ENCODE measurements around the gene SEMA6B. TPM values are rescaled to one million over a fixed set of nuclear protein-coding genes. Genes with fewer than 3 reads are reported as not detected.
"Not testable (repeated sequence)": the region's sequence is repeated elsewhere in the genome, so short reads cannot be mapped to it uniquely, and the experiment has no call there.

Gene SEMA6B
- polyA plus RNA-seq, 1 of the 3 experiments (the other 2 are of a cell fraction), result 3.7 TPM

DNA sequence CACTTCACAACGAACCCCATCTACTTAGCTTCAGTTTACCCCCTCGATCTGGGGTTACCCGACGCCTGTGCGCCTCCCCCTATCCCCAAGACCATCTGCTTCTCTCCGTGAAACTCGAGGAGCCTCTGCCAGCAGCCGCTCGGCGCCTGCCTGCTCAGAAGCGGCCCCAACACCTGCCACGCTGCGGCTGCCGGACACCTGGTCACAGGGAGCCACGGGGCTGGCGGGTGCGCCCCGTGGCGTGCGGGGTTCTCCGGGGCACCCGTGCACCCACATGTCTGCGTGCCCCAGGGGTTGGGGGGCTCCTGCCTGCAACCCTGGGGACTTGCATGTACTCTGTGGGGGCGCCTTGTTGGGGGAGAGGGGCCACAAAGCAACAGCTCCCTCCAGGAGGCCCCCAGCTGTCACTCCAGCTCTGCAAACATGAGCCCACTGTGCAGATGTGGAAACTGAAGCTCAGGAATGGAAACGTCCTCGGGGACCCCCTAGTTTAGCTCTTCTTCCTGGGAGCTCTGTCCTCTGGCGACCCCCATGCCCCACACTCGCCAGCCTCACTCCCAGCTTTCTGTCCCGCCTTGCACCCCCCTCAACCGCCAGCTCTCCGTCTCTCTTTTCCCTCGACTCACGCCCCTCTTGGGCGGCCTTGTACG lies 7.0 kb upstream of the SEMA6B start:
- H3F3A ChIP-seq (replicated peaks; ENCODE audit: insufficient read depth), result peaks cover 5% of the 10 kb centered on the region
- DNase-seq, result peak; percentile 17
- no peaks in the 10 kb centered on the region; a peak in 1 of 4 replicates for H3K4me1 ChIP-seq (ENCODE audit: control insufficient read depth in 1 of 2, insufficient read depth in 2 of 2, low read depth in 1 of 2, low read length in 1 of 2)
- H3K9me2 ChIP-seq, result no peaks in the 10 kb centered on the region
- no peak overlapping the region for H3K27ac ChIP-seq (ENCODE audit: low read depth in 2 of 2, low read length in 1 of 2)
- no peaks in the 10 kb centered on the region for H3K9me3 ChIP-seq
- H3K36me3 ChIP-seq (replicated peaks in 1 of 2; ENCODE audit: control insufficient read depth in 1 of 2, insufficient read depth in 2 of 2, low read length in 1 of 2), result no peaks in the 10 kb centered on the region
- no peak overlapping the region for H2AFZ ChIP-seq (ENCODE audit: low read depth)
- ChIA-PET POLR2A (interaction anchor here (0.6 kb wide), 1 partner anchor 246 kb away, joined by 3 read pairs; no protein-coding TSS in a partner anchor), CTCF (interaction anchor here (0.6 to 13.0 kb wide), 21 partner anchors 8 to 367 kb away, joined by 3 to 200 read pairs (median 5); no protein-coding TSS in a partner anchor)
- TF ChIP-seq CHD2 (IDR thresholded peaks at IDR 0.05; ENCODE audit: low read length, partially characterized antibody), result no peak
- H3K79me2 ChIP-seq (ENCODE audit: insufficient read depth), result no peaks in the 10 kb centered on the region
- no peaks in the 10 kb centered on the region for H3K27me3 ChIP-seq (ENCODE audit: insufficient read depth)
- H3K4me3 ChIP-seq (ENCODE audit: low read depth in 2 of 2, low read length in 1 of 2), result no peak overlapping the region
- WGBS (ENCODE audit: low lambda C conversion rate), result 68% methylated on average over 22 of the region's 35 CpGs
- H3K4me2 ChIP-seq, result no peak overlapping the region
- no peaks in the 10 kb centered on the region for H4K20me1 ChIP-seq (ENCODE audit: insufficient read depth)
- no peak overlapping the region for H3K9ac ChIP-seq

- H3K9me3 ChIP-seq; H3K36me3 ChIP-seq (replicated peaks in 1 of 2; ENCODE audit: control insufficient read depth in 1 of 2, insufficient read depth in 2 of 2, low read length in 1 of 2); H4K20me1 ChIP-seq (ENCODE audit: insufficient read depth); H3K27ac ChIP-seq (ENCODE audit: low read depth in 2 of 2, low read length in 1 of 2); H3K79me2 ChIP-seq (ENCODE audit: insufficient read depth); H2AFZ ChIP-seq (ENCODE audit: low read depth); POLR2A ChIA-PET; H3K4me3 ChIP-seq (ENCODE audit: low read depth in 2 of 2, low read length in 1 of 2); H3K4me1 ChIP-seq (ENCODE audit: control insufficient read depth in 1 of 2, insufficient read depth in 2 of 2, low read depth in 1 of 2, low read length in 1 of 2); H3K9me2 ChIP-seq; H3K27me3 ChIP-seq (ENCODE audit: insufficient read depth); DNase-seq; H3K9ac ChIP-seq; H3K4me2 ChIP-seq: not testable (repeated sequence)
- 62% methylated on average over 5 of the region's 5 CpGs for WGBS (ENCODE audit: low lambda C conversion rate)
- peaks cover 10% of the 10 kb centered on the region for H3F3A ChIP-seq (replicated peaks; ENCODE audit: insufficient read depth)
- CTCF ChIA-PET, result interaction anchor here (1.1 kb wide), 1 partner anchor 73 kb away, joined by 3 read pairs; no protein-coding TSS in a partner anchor
Measured at GRCh38 chr19:4563562-4563961, 4.1 kb upstream of the SEMA6B start.

DNA sequence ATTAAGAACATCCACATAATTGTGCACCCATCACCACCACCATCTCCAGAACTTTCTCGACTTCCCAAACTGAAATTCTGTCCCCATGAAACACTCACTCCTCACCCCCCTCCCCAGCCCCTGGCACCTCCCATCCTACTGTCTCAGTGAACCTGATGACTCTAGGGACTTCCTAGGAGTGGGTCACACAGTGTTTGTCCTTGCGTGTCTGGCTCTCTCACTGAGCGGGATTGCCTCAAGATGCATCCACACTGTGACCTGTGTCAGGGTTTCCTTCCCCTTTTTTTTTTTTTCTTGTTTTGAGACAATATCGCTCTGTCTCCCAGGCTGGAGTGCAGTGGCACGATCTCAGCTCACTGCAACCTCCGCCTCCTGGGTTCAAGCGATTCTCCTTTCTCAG lies 2.6 kb upstream of the SEMA6B start:
- H3K9ac ChIP-seq; H2AFZ ChIP-seq (ENCODE audit: low read depth); H3F3A ChIP-seq (replicated peaks; ENCODE audit: insufficient read depth); H3K9me2 ChIP-seq; H3K79me2 ChIP-seq (ENCODE audit: insufficient read depth); H3K36me3 ChIP-seq (replicated peaks in 1 of 2; ENCODE audit: control insufficient read depth in 1 of 2, insufficient read depth in 2 of 2, low read length in 1 of 2); DNase-seq; H3K9me3 ChIP-seq; H3K4me2 ChIP-seq; POLR2A ChIA-PET; CTCF ChIA-PET; H3K27ac ChIP-seq (ENCODE audit: low read depth in 2 of 2, low read length in 1 of 2); H3K27me3 ChIP-seq (ENCODE audit: insufficient read depth); H3K4me1 ChIP-seq (ENCODE audit: control insufficient read depth in 1 of 2, insufficient read depth in 2 of 2, low read depth in 1 of 2, low read length in 1 of 2); H3K4me3 ChIP-seq (ENCODE audit: low read depth in 2 of 2, low read length in 1 of 2); H4K20me1 ChIP-seq (ENCODE audit: insufficient read depth): not testable (repeated sequence)
- 72% methylated on average over 7 of the region's 7 CpGs for WGBS (ENCODE audit: low lambda C conversion rate)

GRCh38 chr19:4557971-4558941 lies 1.2 kb downstream of the SEMA6B start:
- Histone ChIP-seq H3K27ac (ENCODE audit: low read depth in 2 of 2, low read length in 1 of 2) (no peak overlapping the region), H3K27me3 (ENCODE audit: insufficient read depth) (no peaks in the 10 kb centered on the region), H3K4me3 (ENCODE audit: low read depth in 2 of 2, low read length in 1 of 2) (peak overlapping the region in 1 of 2 experiments; percentile 43; a peak in 1 of 4 replicates), H2AFZ (ENCODE audit: low read depth) (no peak overlapping the region), H3K36me3 (replicated peaks in 1 of 2; ENCODE audit: control insufficient read depth in 1 of 2, insufficient read depth in 2 of 2, low read length in 1 of 2) (no peaks in the 10 kb centered on the region), H3K4me2 (peak overlapping the region; percentile 60; the same call in 1 of the 2 replicates), H3K9ac (no peak overlapping the region), H3F3A (replicated peaks; ENCODE audit: insufficient read depth) (peaks cover 14% of the 10 kb centered on the region), H4K20me1 (ENCODE audit: insufficient read depth) (no peaks in the 10 kb centered on the region), H3K79me2 (ENCODE audit: insufficient read depth) (no peaks in the 10 kb centered on the region), H3K4me1 (ENCODE audit: control insufficient read depth in 1 of 2, insufficient read depth in 2 of 2, low read depth in 1 of 2, low read length in 1 of 2) (peaks cover 0 to 8% of the 10 kb centered on the region in 2 experiments; a peak in 1 of 4 replicates), H3K9me3 (no peaks in the 10 kb centered on the region), H3K9me2 (no peaks in the 10 kb centered on the region)
- peak; percentile 83 for DNase-seq
- 7% methylated on average over 31 of the region's 44 CpGs for WGBS (ENCODE audit: low lambda C conversion rate)
- CTCF ChIA-PET, result interaction anchor here (0.6 to 3.9 kb wide), 21 partner anchors 9 to 452 kb away, joined by 3 to 25 read pairs (median 5); partner anchors contain the start of gene PLIN5
- POLR2A ChIA-PET, result no interaction called here
- TF ChIP-seq, protein P1, sequence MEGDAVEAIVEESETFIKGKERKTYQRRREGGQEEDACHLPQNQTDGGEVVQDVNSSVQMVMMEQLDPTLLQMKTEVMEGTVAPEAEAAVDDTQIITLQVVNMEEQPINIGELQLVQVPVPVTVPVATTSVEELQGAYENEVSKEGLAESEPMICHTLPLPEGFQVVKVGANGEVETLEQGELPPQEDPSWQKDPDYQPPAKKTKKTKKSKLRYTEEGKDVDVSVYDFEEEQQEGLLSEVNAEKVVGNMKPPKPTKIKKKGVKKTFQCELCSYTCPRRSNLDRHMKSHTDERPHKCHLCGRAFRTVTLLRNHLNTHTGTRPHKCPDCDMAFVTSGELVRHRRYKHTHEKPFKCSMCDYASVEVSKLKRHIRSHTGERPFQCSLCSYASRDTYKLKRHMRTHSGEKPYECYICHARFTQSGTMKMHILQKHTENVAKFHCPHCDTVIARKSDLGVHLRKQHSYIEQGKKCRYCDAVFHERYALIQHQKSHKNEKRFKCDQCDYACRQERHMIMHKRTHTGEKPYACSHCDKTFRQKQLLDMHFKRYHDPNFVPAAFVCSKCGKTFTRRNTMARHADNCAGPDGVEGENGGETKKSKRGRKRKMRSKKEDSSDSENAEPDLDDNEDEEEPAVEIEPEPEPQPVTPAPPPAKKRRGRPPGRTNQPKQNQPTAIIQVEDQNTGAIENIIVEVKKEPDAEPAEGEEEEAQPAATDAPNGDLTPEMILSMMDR (IDR thresholded peaks at IDR 0.05), result peak; percentile 88
- TF ChIP-seq EZH2phosphoT487 (IDR thresholded peaks at IDR 0.05; ENCODE audit: borderline replicate concordance, low read depth), result no peak
- TF ChIP-seq RAD21 (IDR thresholded peaks at IDR 0.05; ENCODE audit: low read length), result peak; percentile 57
- peak; percentile 47 for TF ChIP-seq SMC3 (IDR thresholded peaks at IDR 0.05; ENCODE audit: low read depth, low read length)
- TF ChIP-seq, protein P2, sequence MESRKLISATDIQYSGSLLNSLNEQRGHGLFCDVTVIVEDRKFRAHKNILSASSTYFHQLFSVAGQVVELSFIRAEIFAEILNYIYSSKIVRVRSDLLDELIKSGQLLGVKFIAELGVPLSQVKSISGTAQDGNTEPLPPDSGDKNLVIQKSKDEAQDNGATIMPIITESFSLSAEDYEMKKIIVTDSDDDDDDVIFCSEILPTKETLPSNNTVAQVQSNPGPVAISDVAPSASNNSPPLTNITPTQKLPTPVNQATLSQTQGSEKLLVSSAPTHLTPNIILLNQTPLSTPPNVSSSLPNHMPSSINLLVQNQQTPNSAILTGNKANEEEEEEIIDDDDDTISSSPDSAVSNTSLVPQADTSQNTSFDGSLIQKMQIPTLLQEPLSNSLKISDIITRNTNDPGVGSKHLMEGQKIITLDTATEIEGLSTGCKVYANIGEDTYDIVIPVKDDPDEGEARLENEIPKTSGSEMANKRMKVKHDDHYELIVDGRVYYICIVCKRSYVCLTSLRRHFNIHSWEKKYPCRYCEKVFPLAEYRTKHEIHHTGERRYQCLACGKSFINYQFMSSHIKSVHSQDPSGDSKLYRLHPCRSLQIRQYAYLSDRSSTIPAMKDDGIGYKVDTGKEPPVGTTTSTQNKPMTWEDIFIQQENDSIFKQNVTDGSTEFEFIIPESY (IDR thresholded peaks at IDR 0.05; ENCODE audit: borderline replicate concordance, low read depth), result no peak
- no peak for TF ChIP-seq MXI1 (IDR thresholded peaks at IDR 0.05; ENCODE audit: low read depth, low read length)
- no peak for TF ChIP-seq POLR2AphosphoS5 (IDR thresholded peaks at IDR 0.05; ENCODE audit: low read depth, low read length)
